ENCODE results near the gene MMP24OS. TPM values are rescaled to one million over a fixed set of nuclear protein-coding genes. Genes with fewer than 3 reads are reported as not detected.

MMP24OS gene
- total and polyA plus RNA-seq, 8 donors: 16.2 to 82.4 (median 38.6) TPM

GRCh38 chr20:35271904-35272303, 6.0 kb downstream of the MMP24OS start:
- 67 to 81% (median 74%) methylated on average over 7 of the region's 7 CpGs for WGBS, 5 donors
- H3K4me3 ChIP-seq: no peak overlapping the region
- H3K4me1 ChIP-seq: peaks cover 6 to 34% (median 30%) of the 10 kb centered on the region in 4 donors
- TF ChIP-seq EP300 (IDR thresholded peaks at IDR 0.05): no peak
- no peak for TF ChIP-seq POLR2A (IDR thresholded peaks at IDR 0.05)
- no peak for TF ChIP-seq CTCF (IDR thresholded peaks at IDR 0.05)
- no peak for TF ChIP-seq POLR2AphosphoS5 (IDR thresholded peaks at IDR 0.05)
- H3K9me3 ChIP-seq: no peaks in the 10 kb centered on the region
- DNase-seq: no peak
- H3K27me3 ChIP-seq: no peaks in the 10 kb centered on the region
- H3K27ac ChIP-seq: no peak overlapping the region
- intact Hi-C loops (cut with DNase I; ENCODE audit: low total_unique reads): no loop called here
- H3K36me3 ChIP-seq: peaks cover 11 to 79% (median 74%) of the 10 kb centered on the region in 4 donors

- WGBS, 5 donors: 89 to 94% (median 91%) methylated on average over 20 of the region's 20 CpGs
- H3K4me3 ChIP-seq: no peak overlapping the region
- no peaks in the 10 kb centered on the region for H3K9me3 ChIP-seq
- no peaks in the 10 kb centered on the region for H3K27me3 ChIP-seq
- TF ChIP-seq POLR2A (IDR thresholded peaks at IDR 0.05): no peak
- TF ChIP-seq CTCF (IDR thresholded peaks at IDR 0.05): no peak
- no peak for TF ChIP-seq POLR2AphosphoS5 (IDR thresholded peaks at IDR 0.05)
- no peak for TF ChIP-seq EP300 (IDR thresholded peaks at IDR 0.05)
- H3K36me3 ChIP-seq: peaks cover 11 to 81% (median 79%) of the 10 kb centered on the region in 4 donors
- DNase-seq: no peak
- H3K4me1 ChIP-seq: peaks cover 0 to 28% (median 24%) of the 10 kb centered on the region in 4 donors
- no peak overlapping the region for H3K27ac ChIP-seq
- intact Hi-C loops (cut with DNase I; ENCODE audit: low total_unique reads): no loop called here
Measured at GRCh38 chr20:35271073-35271882, 6.6 kb downstream of the MMP24OS start.

- H3K36me3 ChIP-seq: peaks cover 11 to 79% (median 76%) of the 10 kb centered on the region in 4 donors
- intact Hi-C loops (cut with DNase I; ENCODE audit: low total_unique reads): no loop called here
- WGBS, 5 donors: 85 to 91% (median 87%) methylated on average over 14 to 19 of the region's 19 CpGs
- DNase-seq: no peak
- H3K4me3 ChIP-seq: no peak overlapping the region
- no peaks in the 10 kb centered on the region for H3K27me3 ChIP-seq
- no peaks in the 10 kb centered on the region for H3K9me3 ChIP-seq
- peaks cover 0 to 18% (median 14%) of the 10 kb centered on the region in 4 donors for H3K4me1 ChIP-seq
- TF ChIP-seq CTCF (IDR thresholded peaks at IDR 0.05) (no peak), EP300 (IDR thresholded peaks at IDR 0.05) (no peak), POLR2A (IDR thresholded peaks at IDR 0.05) (no peak), POLR2AphosphoS5 (IDR thresholded peaks at IDR 0.05) (no peak)
- no peak overlapping the region for H3K27ac ChIP-seq
Measured at GRCh38 chr20:35270021-35270902, 7.7 kb downstream of the MMP24OS start.

GRCh38 chr20:35269055-35269781, 8.7 kb downstream of the MMP24OS start:
- Histone ChIP-seq H3K27ac (peak overlapping the region in 2 of 5 donors; percentile 32 to 34), H3K9me3 (no peaks in the 10 kb centered on the region), H3K4me1 (peaks cover 0 to 15% (median 11%) of the 10 kb centered on the region in 4 donors), H3K4me3 (no peak overlapping the region), H3K36me3 (peaks cover 11 to 68% (median 67%) of the 10 kb centered on the region in 4 donors), H3K27me3 (no peaks in the 10 kb centered on the region)
- DNase-seq: peak; percentile 69 to 85
- 41 to 50% (median 42%) methylated on average over 11 to 14 of the region's 14 CpGs for WGBS, 5 donors
- no peak for TF ChIP-seq POLR2A (IDR thresholded peaks at IDR 0.05)
- peak in 5 of 7 experiments; percentile 63 to 85 (median 67) for TF ChIP-seq CTCF (IDR thresholded peaks at IDR 0.05)
- intact Hi-C loops (cut with DNase I; ENCODE audit: low total_unique reads): loop anchor here (10.0 kb wide), 1 partner anchor 124 kb away; the partner anchor contains the start of gene EDEM2
